Right hindlimb (tissue), 1 donor: Measurements from ENCODE around the gene NSD1.
"Not testable (repeated sequence)": the region's sequence is repeated elsewhere in the genome, so short reads cannot be mapped to it uniquely, and the experiment has no call there.

Experiments used
- DNase-seq: peaks from one replicate; pipeline ENCODE4 v3.0.0-alpha.2; 2018

Gene NSD1

DNA sequence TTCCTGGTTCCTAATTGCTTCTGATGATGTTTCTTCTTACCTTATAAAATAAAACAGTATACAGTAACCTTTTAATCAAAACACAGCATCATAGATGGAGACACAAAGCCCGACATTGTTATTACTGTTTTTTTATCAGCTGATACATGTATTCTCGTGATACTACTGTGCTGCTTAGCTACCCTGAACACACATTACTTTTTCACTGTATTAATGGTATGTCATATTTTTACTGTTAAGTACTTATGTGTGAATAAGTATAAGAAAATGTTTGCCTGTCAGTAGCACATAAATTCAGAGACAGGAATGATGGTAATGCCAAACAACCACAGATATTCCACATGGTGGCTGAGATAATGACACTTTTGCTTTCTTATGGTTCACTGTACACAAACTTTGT is 101.3 kb downstream of the NSD1 start:
- no peak for DNase-seq

DNA sequence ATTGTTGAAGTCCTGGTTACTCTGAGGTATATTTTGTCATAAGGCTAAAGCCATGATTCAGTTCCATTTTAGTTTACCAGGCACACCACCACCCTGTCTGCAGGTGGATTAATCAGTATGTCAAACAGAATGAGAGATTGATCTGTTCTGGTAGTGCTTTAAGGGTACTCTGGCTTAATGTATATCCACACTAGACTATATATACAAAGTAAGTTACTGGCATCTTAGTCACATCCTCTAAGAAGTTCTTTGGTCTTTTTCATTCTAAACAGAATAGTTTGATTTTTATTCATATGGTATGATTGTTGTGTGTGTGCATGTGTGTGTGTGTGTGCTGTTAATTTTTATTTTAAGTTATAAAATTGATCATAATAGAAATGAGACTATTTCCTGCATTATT is 108.2 kb downstream of the NSD1 start:
- DNase-seq, result no peak

DNA sequence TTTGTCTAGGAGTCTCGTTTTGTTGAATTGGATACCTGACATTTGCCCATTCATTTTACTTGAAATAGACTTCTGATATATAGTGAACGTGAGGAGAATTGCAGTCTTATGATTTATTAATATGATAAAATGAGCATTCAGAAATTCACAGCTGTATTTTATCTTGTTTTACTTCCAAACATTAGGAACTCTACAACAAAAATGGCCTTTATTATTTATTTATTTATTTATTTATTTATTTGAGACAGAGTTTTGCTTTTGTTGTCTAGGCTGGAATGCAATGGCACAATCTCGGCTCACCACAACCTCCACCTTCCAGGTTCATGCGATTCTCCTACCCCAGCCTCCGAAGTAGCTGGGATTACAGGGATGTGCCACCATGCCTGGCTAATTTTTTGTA is 108.7 kb downstream of the NSD1 start:
- DNase-seq, result no peak

DNA sequence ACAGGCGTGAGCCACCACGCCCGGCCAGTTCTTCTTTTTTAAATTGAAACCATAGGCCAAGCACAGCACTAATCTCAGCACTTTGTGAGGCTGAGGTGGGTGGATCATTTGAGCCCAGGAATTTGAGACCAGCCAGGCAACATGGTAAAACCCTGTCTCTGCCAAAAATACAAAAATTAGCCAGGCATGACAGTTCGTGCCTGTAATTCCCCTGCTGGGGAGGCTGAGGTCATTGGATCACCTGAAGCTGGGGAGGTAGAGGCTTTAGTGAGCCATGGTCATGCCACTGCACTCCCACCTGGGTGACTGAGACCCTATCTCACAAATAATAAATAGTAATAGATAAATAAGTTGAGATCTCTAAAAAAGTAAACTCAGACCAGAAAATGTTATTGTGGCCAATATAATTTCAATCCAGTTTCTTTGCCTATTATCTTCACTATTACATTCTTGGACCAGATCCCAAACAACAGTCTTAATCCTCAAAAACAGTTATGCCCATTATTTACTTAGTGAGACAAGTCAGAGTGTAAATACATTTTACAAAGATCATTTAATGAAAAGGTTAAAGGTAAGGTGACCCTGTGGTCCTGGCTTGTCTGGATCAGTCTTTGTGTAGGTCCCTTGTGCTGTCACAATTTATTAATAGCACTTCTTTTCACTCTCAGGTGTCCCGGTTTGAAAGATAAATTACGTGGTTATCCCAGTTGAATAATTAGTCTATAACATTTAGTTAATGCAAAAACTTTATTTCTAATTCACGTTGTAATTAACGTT is 116.4 kb downstream of the NSD1 start:
- DNase-seq, result no peak

DNA sequence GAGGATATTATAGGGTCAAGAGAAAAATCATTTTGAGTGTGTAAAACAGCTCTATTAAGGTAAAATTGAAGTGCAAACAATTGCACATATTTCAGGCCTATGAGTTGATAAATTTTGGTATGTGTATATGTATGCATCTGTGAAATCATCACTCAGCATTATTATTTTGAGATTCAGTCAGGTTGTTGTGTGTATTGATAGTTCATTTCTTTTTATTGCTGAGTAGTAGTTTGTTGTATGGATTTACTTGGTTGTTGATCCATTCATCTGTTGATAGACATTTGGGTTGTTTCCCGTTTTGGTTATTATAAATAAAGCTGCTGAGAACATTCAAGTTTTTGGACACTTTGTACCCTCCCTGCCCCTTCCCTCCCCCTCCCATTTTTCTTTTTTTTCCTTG is 119.7 kb downstream of the NSD1 start:
- no peak for DNase-seq

DNA sequence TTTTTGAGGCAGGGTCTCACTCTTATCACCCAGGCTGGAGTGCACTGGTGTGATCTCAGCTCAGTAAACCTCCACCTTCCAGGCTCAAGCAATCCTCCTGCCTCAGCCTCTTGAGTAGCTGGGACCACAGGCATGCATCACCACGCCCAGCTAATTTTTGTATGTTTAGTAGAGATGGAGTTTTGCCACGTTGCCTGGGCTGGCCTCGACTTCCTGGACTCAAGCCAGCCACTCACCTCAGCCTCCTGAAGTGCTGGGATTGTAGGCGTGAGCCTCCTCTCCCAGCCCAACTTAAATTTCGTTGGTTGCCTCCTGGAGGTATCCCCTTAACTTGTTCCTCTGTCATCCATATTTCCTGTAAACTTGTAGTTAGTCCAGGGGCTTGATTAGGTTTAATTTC is 122.7 kb downstream of the NSD1 start:
- no peak for DNase-seq

DNA sequence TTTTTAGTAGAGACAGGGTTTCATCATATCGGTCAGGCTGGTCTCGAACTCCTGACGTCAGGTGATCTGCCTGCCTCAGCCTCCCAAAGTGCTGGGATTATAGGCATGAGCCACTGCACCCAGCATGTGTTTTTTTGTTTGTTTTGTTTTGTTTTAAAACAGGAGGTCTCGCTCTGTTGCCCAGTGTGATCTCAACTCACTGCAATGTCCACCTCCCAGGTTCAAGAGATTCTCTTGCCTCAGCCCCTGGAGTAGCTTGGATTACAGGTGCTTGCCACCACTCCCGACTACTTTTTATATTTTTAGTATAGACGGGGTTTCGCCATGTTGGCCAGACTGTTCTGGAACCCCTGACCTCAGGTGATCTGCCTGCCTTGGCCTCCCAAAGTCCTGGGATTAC is 125.1 kb downstream of the NSD1 start:
- DNase-seq, result not testable (repeated sequence)

DNA sequence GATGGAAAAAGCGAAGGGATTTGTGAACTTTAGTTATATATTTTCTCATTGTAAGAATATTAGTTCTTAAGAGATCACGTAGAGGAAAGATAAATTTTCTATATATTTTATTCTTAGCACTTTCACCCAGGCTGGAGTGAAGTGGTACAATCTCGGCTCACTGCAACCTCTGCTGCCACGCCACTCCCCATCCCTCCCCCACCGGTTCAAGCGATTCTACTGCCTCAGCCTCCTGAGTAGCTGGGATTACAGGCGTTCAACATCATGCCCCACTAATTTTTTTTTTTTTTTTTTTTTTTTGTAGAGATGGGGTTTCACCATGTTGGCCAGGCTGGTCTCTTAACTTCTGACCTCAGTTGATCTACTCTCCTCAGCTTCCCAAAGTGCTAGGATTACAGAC is 127.4 kb downstream of the NSD1 start:
- no peak for DNase-seq

DNA sequence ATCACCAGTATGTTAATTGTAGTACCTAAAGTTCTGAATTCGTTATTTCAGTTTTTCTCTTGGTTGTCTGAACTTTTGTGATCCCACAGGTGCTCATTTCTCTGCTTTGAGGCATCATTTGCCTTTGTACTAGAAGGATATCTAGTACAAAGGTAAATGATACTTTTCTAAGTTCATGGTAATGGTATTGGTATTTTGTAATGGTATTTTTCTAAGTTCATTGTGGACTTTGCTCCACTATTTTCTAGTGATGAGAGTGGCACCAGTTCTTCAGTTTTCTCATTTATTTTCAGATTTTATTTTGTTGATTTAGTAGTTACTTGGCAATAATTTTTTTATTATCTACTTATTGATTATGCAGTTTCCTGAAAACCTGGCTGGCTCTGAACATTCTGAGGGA is 127.9 kb downstream of the NSD1 start:
- no peak for DNase-seq

DNA sequence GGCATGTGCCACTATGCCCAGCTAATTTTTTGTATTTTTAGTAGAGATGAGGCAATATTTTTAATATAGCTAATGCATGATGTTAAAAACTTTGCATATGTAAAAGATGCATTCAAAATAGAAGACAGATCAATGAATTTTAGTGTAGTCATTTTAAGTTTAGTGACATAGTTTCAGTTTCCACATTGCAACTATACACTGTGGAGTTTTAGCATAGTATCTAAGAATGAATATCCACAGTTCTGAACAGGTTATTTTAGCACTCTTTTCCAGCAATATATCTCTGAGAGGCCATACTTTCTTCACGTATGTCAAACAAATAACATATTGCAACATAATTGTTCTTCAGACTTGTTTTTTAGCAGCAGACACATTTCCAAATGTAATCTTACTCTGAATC is 130.6 kb downstream of the NSD1 start:
- DNase-seq, result no peak

DNA sequence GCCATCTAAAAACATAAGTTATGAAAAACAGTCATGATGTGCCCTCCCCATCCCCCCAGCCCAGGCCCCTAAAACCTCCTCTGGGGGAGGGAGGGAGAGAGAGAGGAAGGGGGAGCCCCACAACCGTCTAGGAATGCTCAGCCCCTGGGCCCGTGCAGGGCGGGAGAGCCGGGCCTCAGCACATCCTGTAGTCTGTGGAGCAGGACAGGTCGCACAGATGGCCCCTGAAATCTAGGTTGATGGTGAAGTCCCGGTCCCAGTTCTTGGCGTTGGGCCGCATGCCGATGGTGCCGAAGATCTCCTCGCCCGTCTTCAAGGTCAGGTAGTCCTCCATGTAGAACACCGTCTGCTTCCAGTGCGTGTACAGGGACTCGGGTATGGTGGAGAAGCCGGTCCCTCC is 131.8 kb downstream of the NSD1 start:
- no peak for DNase-seq

DNA sequence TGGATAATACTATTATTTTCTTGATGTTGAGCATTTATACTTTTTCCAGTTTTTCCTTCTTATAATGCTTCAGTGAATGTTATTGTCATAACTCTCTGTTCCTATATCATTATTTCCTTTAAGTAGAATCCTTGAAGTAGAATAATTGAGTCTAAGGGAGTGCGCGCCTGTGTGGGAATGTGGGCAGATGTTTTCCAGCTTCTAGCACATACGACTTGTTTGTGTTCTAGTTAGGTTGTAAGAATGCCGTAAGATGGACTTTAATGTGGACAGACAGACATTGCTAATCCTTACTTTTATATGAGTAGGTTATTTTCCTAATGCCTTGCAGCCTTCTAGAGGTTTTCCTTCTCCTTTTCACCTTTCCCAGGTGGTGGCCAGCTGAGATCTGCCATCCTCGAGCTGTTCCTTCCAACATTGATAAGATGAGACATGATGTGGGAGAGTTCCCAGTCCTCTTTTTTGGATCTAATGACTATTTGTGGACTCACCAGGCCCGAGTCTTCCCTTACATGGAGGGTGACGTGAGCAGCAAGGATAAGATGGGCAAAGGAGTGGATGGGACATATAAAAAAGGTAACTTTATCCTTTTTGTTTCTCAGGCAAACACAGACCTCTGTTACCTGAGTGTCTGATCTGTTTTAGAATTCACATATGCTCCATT is 135.8 kb downstream of the NSD1 start:
- DNase-seq, result no peak

DNA sequence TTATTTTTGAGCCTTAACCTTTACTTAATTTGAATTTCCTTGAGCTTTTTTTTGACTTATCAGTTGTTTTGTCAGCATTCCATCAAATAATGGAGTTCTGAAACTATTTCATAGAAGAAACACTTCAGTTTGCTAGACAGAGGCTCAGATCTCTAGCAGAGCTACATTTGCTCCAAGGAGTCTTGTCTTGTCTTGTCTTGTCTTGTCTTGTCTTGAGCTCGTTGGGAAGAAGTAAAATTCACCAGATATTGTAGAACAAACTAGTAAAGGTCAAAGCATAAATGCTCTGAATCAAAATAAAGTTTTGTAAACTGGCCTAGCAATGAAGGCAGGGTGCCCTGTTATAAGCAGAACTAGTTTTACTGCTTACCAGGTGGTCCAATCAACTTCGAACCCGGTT is 136.4 kb downstream of the NSD1 start:
- DNase-seq, result no peak

DNA sequence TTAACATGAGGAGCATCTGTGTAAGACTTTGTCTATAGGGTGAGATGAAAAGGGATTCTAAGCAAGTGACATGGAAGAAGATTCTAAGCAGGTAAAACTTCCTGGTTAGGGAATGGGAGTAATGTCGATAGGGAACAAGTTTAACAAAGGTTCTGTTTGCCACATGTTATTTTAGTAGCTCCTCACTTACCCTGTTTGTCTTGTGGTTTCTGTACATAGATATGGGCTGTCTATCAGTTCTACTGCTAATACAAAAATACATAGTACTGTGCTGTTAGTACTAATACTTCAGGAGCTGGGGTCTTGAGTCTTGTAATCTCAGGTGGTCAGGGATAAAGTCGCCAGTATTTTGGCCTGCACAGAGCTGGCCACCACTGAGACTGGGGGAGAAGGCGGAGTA is 137.1 kb downstream of the NSD1 start:
- no peak for DNase-seq

DNA sequence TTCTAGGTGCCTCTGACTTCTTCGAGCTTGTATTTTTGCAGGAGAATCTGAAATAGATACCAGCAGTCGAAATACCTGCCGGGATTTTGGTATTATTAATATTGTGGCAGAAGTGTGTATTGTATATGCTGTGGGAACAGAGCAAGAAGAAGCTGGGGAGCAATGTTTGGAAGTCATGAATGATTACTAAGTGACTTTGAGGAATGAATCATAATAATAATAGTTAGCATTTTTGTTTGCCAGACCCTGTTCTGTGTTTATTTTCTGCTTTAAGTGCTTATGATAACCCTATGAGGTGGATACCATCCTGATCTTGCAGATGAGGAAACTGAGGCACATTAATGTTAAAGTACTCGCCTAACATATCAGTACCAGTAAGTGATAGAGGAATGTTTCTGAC is 137.5 kb downstream of the NSD1 start:
- DNase-seq, result no peak

DNA sequence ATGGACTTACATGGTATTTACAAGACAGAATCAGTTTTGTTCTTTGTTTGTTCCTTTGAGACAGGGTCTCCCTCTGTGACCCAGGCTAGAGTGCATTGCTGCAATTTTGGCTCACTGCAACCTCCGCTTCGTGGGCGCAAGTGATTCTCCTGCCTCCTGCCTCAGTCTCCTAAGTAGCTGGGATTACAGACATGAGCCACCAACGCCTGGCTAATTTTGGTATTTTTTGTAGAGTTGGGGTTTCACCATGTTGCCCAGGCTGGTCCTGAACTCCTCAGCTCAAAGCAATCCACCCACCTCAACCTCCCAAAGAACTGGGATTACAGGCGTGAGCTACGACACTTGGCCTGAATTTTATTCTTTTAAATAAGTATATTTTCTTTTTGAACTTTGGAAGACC is 142.3 kb downstream of the NSD1 start:
- no peak for DNase-seq

DNA sequence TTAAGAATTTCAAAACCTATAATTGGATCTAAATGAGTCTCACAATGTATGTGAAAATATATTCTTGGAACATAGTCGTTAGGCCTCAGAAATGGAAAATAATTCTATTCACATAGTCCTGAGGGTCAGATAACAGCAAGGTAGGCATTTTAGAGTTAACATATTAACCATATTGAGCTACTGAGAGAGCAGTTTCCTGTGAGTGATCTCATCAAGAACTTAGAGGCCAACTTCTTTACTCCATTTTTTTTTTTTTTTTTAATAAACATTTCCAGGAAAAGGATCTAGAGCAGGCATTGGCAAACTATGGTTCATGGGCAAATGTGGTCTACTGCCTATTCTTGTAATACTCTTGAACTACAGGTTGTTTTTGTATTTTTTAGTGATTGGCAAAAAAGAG is 143.3 kb downstream of the NSD1 start:
- no peak for DNase-seq

DNA sequence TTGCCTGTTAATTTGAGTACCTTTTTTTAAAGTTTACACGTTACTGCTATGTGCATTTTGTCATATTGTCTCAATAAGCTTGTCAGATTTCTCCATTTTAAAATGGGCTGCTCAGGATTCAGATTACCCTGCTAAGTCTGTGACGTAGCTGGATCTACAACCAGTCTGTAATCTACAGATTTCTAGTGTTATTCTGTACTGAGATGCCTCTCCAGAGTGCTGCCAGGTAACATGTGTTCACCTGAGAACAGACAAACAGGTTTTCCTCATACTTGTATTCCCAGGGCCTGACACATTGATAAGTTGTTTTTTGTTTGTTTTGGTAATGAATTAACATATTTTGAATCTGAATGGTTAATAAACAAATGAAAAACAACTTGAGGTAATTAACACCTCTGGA is 154.6 kb downstream of the NSD1 start:
- DNase-seq, result no peak

DNA sequence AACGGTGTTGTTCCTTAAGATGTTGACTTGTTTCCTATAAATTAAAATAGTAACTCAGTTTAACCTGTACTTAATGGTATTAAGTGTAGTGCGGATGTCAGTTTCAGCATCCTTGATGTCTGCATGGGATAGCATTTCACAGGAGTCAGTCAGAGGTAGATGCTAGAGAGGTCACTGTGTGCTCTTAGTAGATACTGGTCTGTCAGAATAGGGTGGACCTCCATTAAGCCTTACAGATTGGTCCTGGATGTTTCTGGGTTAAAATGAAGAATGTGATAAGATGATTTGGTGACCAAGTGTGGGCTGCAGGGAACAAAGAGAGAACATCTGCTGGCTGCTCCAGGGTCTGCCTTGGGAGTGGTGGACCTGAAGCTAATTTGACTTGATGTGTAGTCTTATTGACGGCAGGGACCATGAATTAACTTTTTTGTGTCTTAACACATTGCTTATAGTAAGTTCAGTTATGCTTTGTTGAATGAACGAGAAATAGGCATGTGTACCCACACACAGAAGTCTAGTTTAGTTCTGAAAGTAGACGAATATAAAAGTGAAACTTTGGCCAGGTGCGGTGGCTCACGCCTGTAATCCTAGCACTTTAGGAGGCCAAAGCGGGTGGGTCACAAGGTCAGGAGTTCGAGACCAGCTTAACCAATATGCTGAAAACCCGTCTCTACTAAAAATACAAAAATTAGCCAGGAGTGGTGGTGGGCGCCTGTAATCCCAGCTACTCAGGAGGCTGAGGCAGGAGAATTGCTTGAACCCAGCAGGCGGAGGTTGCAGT is 157.4 kb downstream of the NSD1 start:
- no peak for DNase-seq

DNA sequence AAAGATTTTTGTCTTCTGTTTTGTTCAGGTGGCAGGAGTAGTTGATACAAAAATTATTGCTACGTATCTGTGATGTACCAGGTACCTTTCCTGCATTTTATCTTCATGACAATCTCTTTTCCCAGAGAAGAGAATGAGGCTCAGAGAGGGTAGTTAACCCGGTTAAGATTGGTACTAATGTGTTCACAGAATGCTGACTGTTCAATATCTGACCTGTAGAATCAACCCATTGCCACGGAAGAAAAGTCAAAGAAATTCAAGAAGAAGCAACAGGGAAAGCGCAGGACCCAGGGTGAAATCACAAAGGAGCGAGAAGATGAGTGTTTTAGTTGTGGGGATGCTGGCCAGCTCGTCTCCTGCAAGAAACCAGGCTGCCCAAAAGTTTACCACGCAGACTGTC is 158.2 kb downstream of the NSD1 start:
- DNase-seq, result no peak

DNA sequence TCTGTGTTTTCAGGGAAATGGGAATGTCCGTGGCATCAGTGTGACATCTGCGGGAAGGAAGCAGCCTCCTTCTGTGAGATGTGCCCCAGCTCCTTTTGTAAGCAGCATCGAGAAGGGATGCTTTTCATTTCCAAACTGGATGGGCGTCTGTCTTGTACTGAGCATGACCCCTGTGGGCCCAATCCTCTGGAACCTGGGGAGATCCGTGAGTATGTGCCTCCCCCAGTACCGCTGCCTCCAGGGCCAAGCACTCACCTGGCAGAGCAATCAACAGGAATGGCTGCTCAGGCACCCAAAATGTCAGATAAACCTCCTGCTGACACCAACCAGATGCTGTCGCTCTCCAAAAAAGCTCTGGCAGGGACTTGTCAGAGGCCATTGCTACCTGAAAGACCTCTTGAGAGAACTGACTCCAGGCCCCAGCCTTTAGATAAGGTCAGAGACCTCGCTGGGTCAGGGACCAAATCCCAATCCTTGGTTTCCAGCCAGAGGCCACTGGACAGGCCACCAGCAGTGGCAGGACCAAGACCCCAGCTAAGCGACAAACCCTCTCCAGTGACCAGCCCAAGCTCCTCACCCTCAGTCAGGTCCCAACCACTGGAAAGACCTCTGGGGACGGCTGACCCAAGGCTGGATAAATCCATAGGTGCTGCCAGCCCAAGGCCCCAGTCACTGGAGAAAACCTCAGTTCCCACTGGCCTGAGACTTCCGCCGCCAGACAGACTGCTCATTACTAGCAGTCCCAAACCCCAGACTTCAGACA is 160.4 kb downstream of the NSD1 start:
- DNase-seq, result no peak

DNA sequence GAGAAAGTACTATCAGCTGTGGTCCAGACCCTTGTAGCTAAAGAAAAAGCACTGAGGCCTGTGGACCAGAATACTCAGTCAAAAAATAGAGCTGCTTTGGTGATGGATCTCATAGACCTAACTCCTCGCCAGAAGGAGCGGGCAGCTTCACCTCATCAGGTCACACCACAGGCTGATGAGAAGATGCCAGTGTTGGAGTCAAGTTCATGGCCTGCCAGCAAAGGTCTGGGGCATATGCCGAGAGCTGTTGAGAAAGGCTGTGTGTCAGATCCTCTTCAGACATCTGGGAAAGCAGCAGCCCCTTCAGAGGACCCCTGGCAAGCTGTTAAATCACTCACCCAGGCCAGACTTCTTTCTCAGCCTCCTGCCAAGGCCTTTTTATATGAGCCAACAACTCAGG is 161.1 kb downstream of the NSD1 start:
- DNase-seq, result no peak

DNA sequence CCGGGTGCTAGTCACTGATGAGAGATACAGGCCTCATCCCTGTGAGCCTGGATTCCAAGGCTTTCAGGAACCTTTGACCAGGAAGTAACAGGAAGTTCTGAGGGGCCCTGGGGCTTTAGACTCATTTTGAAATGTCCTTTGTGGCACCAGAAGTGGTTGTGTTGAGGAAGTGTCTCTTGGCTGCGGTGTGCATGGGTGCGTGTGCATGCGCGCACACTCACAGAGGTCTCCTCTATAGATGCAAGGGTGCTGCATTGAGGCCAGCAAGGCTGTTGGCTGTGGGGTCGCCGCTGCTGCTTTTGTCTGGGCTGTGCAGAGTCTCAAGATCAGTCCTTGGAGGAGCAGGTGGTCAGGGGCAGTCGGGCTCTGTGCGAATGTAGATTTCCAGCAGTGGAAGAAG is 162.4 kb downstream of the NSD1 start:
- no peak for DNase-seq
